Transverse colon (tissue), 3 donors: ENCODE measurements around the gene POLE.

Experiments
- POLR2A ChIP-seq: fragments of 450-650 bp; IDR thresholded peaks from one replicate; pipeline ENCODE4 v1.6.1; 2016; ENCODE audit warnings: antibody characterized with exemption, mild to moderate bottlenecking, moderate library complexity
- TF ChIP-seq, protein P1 (sequence below), 5 experiments: fragments of 200-600 bp in 3 of 5; fragments of 450-650 bp in 2 of 5; sonication (generic) in 3 of 5; IDR thresholded peaks; 1 replicate in 2 of 5; 2 replicates in 3 of 5; pipeline ENCODE4 v1.5.1; 2016 to 2017; ENCODE audit warnings: antibody characterized with exemption in 5 of 5, inconsistent platforms in 3 of 5, mild to moderate bottlenecking in 2 of 5, moderate library complexity in 1 of 5

DNA sequence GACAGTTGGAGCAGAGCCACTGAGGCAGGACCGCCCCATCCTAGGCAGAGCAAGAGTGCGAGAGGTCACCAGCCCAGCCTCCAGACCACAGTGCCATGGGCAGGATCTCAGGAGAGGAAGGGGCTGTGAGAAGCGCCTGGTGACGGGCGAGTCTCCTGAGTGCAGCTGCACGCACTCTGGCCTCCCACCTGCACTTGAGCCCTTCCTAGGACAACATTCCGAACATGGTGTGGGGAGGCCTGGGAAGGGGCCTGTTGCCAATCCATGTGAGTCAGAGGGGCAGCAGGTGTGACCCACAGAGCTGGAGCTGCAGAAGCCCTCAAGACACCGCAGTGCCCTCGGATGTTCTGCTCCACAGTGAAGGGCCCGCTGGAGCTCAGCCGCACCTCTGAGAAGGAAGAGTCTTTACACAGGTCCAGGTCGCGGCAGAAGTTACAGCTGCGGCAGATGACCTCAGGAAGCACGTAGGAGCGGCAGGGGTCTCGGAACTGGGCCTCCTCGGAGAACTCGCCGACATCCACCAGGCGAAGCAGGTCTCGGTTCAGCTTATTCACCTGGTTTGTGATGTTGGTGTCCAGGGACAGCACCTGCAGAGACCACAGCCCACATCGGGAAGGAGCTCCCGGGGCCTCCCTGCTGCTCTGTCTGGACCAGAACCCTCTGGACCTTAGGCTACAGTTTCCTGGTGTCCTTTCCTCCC, 61.3 kb downstream of the POLE start:
- TF ChIP-seq, protein P1, sequence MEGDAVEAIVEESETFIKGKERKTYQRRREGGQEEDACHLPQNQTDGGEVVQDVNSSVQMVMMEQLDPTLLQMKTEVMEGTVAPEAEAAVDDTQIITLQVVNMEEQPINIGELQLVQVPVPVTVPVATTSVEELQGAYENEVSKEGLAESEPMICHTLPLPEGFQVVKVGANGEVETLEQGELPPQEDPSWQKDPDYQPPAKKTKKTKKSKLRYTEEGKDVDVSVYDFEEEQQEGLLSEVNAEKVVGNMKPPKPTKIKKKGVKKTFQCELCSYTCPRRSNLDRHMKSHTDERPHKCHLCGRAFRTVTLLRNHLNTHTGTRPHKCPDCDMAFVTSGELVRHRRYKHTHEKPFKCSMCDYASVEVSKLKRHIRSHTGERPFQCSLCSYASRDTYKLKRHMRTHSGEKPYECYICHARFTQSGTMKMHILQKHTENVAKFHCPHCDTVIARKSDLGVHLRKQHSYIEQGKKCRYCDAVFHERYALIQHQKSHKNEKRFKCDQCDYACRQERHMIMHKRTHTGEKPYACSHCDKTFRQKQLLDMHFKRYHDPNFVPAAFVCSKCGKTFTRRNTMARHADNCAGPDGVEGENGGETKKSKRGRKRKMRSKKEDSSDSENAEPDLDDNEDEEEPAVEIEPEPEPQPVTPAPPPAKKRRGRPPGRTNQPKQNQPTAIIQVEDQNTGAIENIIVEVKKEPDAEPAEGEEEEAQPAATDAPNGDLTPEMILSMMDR (IDR thresholded peaks at IDR 0.05) = no peak
- TF ChIP-seq POLR2A = no peak
